ENCODE measurements around the gene MPZL3.

DNA sequence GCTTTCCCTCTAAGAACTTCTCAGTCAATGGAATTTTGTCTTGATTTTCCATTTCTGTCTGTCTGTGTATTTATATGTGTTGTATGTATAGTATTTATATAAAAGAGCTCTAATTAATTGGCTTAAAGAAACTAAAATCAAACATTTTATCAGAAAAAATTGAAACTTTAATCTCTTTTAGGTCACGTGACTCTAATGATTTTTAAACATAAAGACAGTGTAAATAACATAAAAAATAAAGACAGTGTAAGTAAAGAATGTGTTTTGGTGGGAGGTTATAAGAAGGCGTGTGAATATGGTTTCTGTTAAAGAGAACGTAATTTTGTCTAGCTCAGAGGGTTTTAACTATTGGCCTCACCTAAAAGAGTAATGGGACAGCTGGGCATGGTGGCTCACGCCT lies 29.7 kb downstream of the MPZL3 start:
- TF ChIP-seq ZNF274 (IDR thresholded peaks at IDR 0.05; ENCODE audit: low read depth, low read length) (no peak), YY1 (IDR thresholded peaks at IDR 0.05; ENCODE audit: insufficient read depth, insufficient read length) (no peak)

Measured in NT2/D1 (cell line).